ENCODE data around the gene R3HCC1L.

Gene R3HCC1L

DNA sequence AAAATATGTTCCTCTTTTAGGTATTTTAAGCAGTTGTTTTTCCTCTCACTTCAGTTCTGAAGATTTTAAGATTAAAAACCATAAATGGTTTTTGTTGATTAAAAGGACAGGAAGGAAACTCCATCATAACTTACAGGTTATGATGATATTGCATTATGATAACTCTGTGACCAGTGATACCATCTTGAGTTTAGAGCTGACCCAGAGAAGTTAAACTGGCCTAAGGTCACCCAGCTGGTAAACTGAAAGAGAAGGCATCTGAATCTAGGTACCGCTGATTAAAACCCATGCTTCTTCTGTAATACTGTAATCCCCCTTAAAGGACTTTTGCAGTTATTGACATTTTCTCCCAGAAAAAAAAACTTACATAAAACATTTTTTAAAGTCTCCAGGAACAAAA, 103.9 kb downstream of the R3HCC1L start:
- no peak overlapping the region for H3K4me3 ChIP-seq (ENCODE audit: low read depth in 1 of 5, low read length in 5 of 5)
- no peak overlapping the region for H3K9ac ChIP-seq (ENCODE audit: low read length in 5 of 5)
- no peaks in the 10 kb centered on the region for H3K27me3 ChIP-seq (ENCODE audit: control insufficient read depth in 5 of 5, insufficient read depth in 4 of 5, low read length in 5 of 5)
- H3K9me3 ChIP-seq (ENCODE audit: control insufficient read depth in 5 of 5, low read length in 5 of 5): no peaks in the 10 kb centered on the region
- H3K27ac ChIP-seq (ENCODE audit: low read depth, low read length): no peak overlapping the region
- peaks cover 26 to 50% (median 34%) of the 10 kb centered on the region in 5 donors for H3K36me3 ChIP-seq (ENCODE audit: control insufficient read depth in 5 of 5, insufficient read depth in 5 of 5, low read length in 5 of 5)
- no peaks in the 10 kb centered on the region for H3K4me1 ChIP-seq (ENCODE audit: control insufficient read depth in 5 of 5, insufficient read depth in 5 of 5, low read length in 5 of 5)

GRCh38 chr10:98240524-98240923, 106.1 kb downstream of the R3HCC1L start:
- Histone ChIP-seq H3K9me3 (ENCODE audit: control insufficient read depth in 5 of 5, low read length in 5 of 5) (no peaks in the 10 kb centered on the region), H3K4me1 (ENCODE audit: control insufficient read depth in 5 of 5, insufficient read depth in 5 of 5, low read length in 5 of 5) (no peaks in the 10 kb centered on the region), H3K27ac (ENCODE audit: low read depth, low read length) (no peak overlapping the region), H3K4me3 (ENCODE audit: low read depth in 1 of 5, low read length in 5 of 5) (no peak overlapping the region), H3K27me3 (ENCODE audit: control insufficient read depth in 5 of 5, insufficient read depth in 4 of 5, low read length in 5 of 5) (no peaks in the 10 kb centered on the region), H3K36me3 (ENCODE audit: control insufficient read depth in 5 of 5, insufficient read depth in 5 of 5, low read length in 5 of 5) (peaks cover 41 to 62% (median 43%) of the 10 kb centered on the region in 5 donors), H3K9ac (ENCODE audit: low read length in 5 of 5) (no peak overlapping the region)

DNA sequence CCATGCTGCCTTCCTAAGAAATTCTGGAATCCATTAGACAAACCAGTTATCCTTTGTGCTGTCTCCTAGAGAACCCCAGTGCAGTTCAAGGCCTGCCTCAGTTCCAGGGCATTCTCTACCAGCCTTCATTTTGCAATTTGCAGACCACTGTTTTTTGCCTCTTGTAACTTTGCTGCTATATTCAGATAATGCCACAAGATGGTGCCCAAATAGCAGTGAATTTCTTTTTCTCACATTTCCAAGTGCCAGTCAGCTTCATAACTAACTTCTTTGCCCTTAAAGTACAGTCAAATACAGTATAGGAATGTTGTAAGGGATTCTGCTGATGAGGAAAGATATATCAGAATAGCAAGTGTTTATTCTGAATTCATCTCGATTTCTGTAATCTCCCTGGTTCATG, 108.4 kb downstream of the R3HCC1L start:
- no peak overlapping the region for H3K27ac ChIP-seq (ENCODE audit: low read depth, low read length)
- no peak overlapping the region for H3K9ac ChIP-seq (ENCODE audit: low read length in 5 of 5)
- no peak overlapping the region for H3K4me3 ChIP-seq (ENCODE audit: low read depth in 1 of 5, low read length in 5 of 5)
- H3K36me3 ChIP-seq (ENCODE audit: control insufficient read depth in 5 of 5, insufficient read depth in 5 of 5, low read length in 5 of 5): peaks cover 35 to 63% (median 41%) of the 10 kb centered on the region in 5 donors
- no peaks in the 10 kb centered on the region for H3K9me3 ChIP-seq (ENCODE audit: control insufficient read depth in 5 of 5, low read length in 5 of 5)
- no peaks in the 10 kb centered on the region for H3K27me3 ChIP-seq (ENCODE audit: control insufficient read depth in 5 of 5, insufficient read depth in 4 of 5, low read length in 5 of 5)
- no peaks in the 10 kb centered on the region for H3K4me1 ChIP-seq (ENCODE audit: control insufficient read depth in 5 of 5, insufficient read depth in 5 of 5, low read length in 5 of 5)

DNA sequence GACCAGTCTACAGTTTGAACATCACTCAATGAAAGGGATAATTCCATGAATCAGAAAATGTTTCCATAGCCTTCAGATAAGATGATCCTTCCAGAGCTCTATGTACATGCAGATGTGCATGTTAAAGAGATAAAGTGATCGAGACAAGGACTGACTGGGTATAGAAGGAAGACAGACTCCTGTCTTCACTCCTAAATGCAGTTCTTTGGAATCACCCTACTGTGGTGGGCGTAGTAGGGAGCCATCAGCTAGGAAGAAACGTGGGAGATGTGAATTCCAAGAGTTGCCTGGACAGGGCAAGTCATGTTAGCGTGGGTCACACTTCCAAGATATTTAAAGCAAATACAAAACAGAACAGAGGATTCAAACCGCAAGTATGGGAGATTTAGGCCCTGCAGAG, 109.7 kb downstream of the R3HCC1L start:
- Histone ChIP-seq H3K4me3 (ENCODE audit: low read depth in 1 of 5, low read length in 5 of 5) (no peak overlapping the region), H3K27ac (ENCODE audit: low read depth, low read length) (no peak overlapping the region), H3K27me3 (ENCODE audit: control insufficient read depth in 5 of 5, insufficient read depth in 4 of 5, low read length in 5 of 5) (no peaks in the 10 kb centered on the region), H3K9ac (ENCODE audit: low read length in 5 of 5) (no peak overlapping the region), H3K9me3 (ENCODE audit: control insufficient read depth in 5 of 5, low read length in 5 of 5) (no peaks in the 10 kb centered on the region), H3K4me1 (ENCODE audit: control insufficient read depth in 5 of 5, insufficient read depth in 5 of 5, low read length in 5 of 5) (no peaks in the 10 kb centered on the region), H3K36me3 (ENCODE audit: control insufficient read depth in 5 of 5, insufficient read depth in 5 of 5, low read length in 5 of 5) (peaks cover 31 to 69% (median 49%) of the 10 kb centered on the region in 5 donors)

DNA sequence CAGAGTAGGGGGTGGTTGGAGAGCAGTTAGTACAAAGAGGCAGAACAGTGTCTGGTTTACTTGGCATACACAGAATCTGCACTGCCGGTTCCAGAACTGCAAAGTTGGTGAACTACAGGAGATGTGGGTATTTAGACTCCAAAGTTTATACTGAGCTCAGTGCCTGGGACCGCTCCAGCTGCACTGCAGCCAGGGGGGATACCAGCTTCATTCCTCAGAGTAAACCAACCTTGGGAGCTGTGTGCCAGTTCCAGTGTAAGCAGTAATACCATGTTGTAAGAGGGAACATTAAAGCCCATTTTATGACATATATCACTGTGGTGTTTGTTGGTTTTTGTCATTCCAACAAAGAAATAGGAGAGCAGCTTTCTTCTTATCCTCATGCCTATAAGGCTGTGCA, 110.1 kb downstream of the R3HCC1L start:
- no peak overlapping the region for H3K27ac ChIP-seq (ENCODE audit: low read depth, low read length)
- H3K36me3 ChIP-seq (ENCODE audit: control insufficient read depth in 5 of 5, insufficient read depth in 5 of 5, low read length in 5 of 5): peaks cover 31 to 68% (median 51%) of the 10 kb centered on the region in 5 donors
- no peaks in the 10 kb centered on the region for H3K4me1 ChIP-seq (ENCODE audit: control insufficient read depth in 5 of 5, insufficient read depth in 5 of 5, low read length in 5 of 5)
- H3K4me3 ChIP-seq (ENCODE audit: low read depth in 1 of 5, low read length in 5 of 5): no peak overlapping the region
- no peak overlapping the region for H3K9ac ChIP-seq (ENCODE audit: low read length in 5 of 5)
- H3K9me3 ChIP-seq (ENCODE audit: control insufficient read depth in 5 of 5, low read length in 5 of 5): no peaks in the 10 kb centered on the region
- no peaks in the 10 kb centered on the region for H3K27me3 ChIP-seq (ENCODE audit: control insufficient read depth in 5 of 5, insufficient read depth in 4 of 5, low read length in 5 of 5)

GRCh38 chr10:98246911-98247805, 112.7 kb downstream of the R3HCC1L start:
- Histone ChIP-seq H3K9ac (ENCODE audit: low read length in 5 of 5) (no peak overlapping the region), H3K36me3 (ENCODE audit: control insufficient read depth in 5 of 5, insufficient read depth in 5 of 5, low read length in 5 of 5) (peaks cover 23 to 84% (median 68%) of the 10 kb centered on the region in 5 donors), H3K27ac (ENCODE audit: low read depth, low read length) (no peak overlapping the region), H3K9me3 (ENCODE audit: control insufficient read depth in 5 of 5, low read length in 5 of 5) (no peaks in the 10 kb centered on the region), H3K4me1 (ENCODE audit: control insufficient read depth in 5 of 5, insufficient read depth in 5 of 5, low read length in 5 of 5) (no peaks in the 10 kb centered on the region), H3K4me3 (ENCODE audit: low read depth in 1 of 5, low read length in 5 of 5) (no peak overlapping the region), H3K27me3 (ENCODE audit: control insufficient read depth in 5 of 5, insufficient read depth in 4 of 5, low read length in 5 of 5) (no peaks in the 10 kb centered on the region)

GRCh38 chr10:98248018-98248417, 113.6 kb downstream of the R3HCC1L start:
- H3K4me3 ChIP-seq (ENCODE audit: low read depth in 1 of 5, low read length in 5 of 5): no peak overlapping the region
- H3K9me3 ChIP-seq (ENCODE audit: control insufficient read depth in 5 of 5, low read length in 5 of 5): no peaks in the 10 kb centered on the region
- no peak overlapping the region for H3K27ac ChIP-seq (ENCODE audit: low read depth, low read length)
- no peak overlapping the region for H3K9ac ChIP-seq (ENCODE audit: low read length in 5 of 5)
- H3K36me3 ChIP-seq (ENCODE audit: control insufficient read depth in 5 of 5, insufficient read depth in 5 of 5, low read length in 5 of 5): peaks cover 23 to 88% (median 64%) of the 10 kb centered on the region in 5 donors
- no peaks in the 10 kb centered on the region for H3K4me1 ChIP-seq (ENCODE audit: control insufficient read depth in 5 of 5, insufficient read depth in 5 of 5, low read length in 5 of 5)
- no peaks in the 10 kb centered on the region for H3K27me3 ChIP-seq (ENCODE audit: control insufficient read depth in 5 of 5, insufficient read depth in 4 of 5, low read length in 5 of 5)

GRCh38 chr10:98249134-98249533, 114.7 kb downstream of the R3HCC1L start:
- Histone ChIP-seq H3K36me3 (ENCODE audit: control insufficient read depth in 5 of 5, insufficient read depth in 5 of 5, low read length in 5 of 5) (peaks cover 18 to 89% (median 60%) of the 10 kb centered on the region in 5 donors), H3K9me3 (ENCODE audit: control insufficient read depth in 5 of 5, low read length in 5 of 5) (no peaks in the 10 kb centered on the region)

GRCh38 chr10:98251399-98251798, 116.9 kb downstream of the R3HCC1L start:
- peaks cover 0 to 79% (median 39%) of the 10 kb centered on the region in 5 donors for H3K36me3 ChIP-seq (ENCODE audit: control insufficient read depth in 5 of 5, insufficient read depth in 5 of 5, low read length in 5 of 5)
- no peak overlapping the region for H3K27ac ChIP-seq (ENCODE audit: low read depth, low read length)
- H3K4me1 ChIP-seq (ENCODE audit: control insufficient read depth in 5 of 5, insufficient read depth in 5 of 5, low read length in 5 of 5): peaks cover 0 to 11% (median 4%) of the 10 kb centered on the region in 5 donors
- H3K9ac ChIP-seq (ENCODE audit: low read length in 5 of 5): no peak overlapping the region
- no peaks in the 10 kb centered on the region for H3K27me3 ChIP-seq (ENCODE audit: control insufficient read depth in 5 of 5, insufficient read depth in 4 of 5, low read length in 5 of 5)
- no peak overlapping the region for H3K4me3 ChIP-seq (ENCODE audit: low read depth in 1 of 5, low read length in 5 of 5)
- H3K9me3 ChIP-seq (ENCODE audit: control insufficient read depth in 5 of 5, low read length in 5 of 5): no peaks in the 10 kb centered on the region

More at GRCh38 chr10:98249134-98249533, 114.7 kb downstream of the R3HCC1L start:
- Histone ChIP-seq H3K27me3 (ENCODE audit: control insufficient read depth in 5 of 5, insufficient read depth in 4 of 5, low read length in 5 of 5) (no peaks in the 10 kb centered on the region), H3K27ac (ENCODE audit: low read depth, low read length) (no peak overlapping the region), H3K9ac (ENCODE audit: low read length in 5 of 5) (no peak overlapping the region), H3K4me1 (ENCODE audit: control insufficient read depth in 5 of 5, insufficient read depth in 5 of 5, low read length in 5 of 5) (no peaks in the 10 kb centered on the region), H3K4me3 (ENCODE audit: low read depth in 1 of 5, low read length in 5 of 5) (no peak overlapping the region)

- H3K36me3 ChIP-seq (ENCODE audit: control insufficient read depth in 5 of 5, insufficient read depth in 5 of 5, low read length in 5 of 5): peaks cover 0 to 73% (median 33%) of the 10 kb centered on the region in 5 donors
- no peaks in the 10 kb centered on the region for H3K27me3 ChIP-seq (ENCODE audit: control insufficient read depth in 5 of 5, insufficient read depth in 4 of 5, low read length in 5 of 5)
- H3K4me1 ChIP-seq (ENCODE audit: control insufficient read depth in 5 of 5, insufficient read depth in 5 of 5, low read length in 5 of 5): peaks cover 0 to 19% (median 9%) of the 10 kb centered on the region in 5 donors
These were observed 118.0 kb downstream of the R3HCC1L start for GRCh38 chr10:98252464-98252863.

More at GRCh38 chr10:98252464-98252863, 118.0 kb downstream of the R3HCC1L start:
- Histone ChIP-seq H3K27ac (ENCODE audit: low read depth, low read length) (no peak overlapping the region), H3K9ac (ENCODE audit: low read length in 5 of 5) (no peak overlapping the region), H3K4me3 (ENCODE audit: low read depth in 1 of 5, low read length in 5 of 5) (no peak overlapping the region), H3K9me3 (ENCODE audit: control insufficient read depth in 5 of 5, low read length in 5 of 5) (no peaks in the 10 kb centered on the region)

Measured in subcutaneous abdominal adipose tissue (tissue), 5 donors.